H1 (cell line): ENCODE data around the gene VEPH1. TPM values are rescaled to one million over a fixed set of nuclear protein-coding genes. Genes with fewer than 3 reads are reported as not detected.

ENCODE experiments used
- CHD7 ChIP-seq: fragments of 300-600 bp; sonication (generic); IDR thresholded peaks from 2 replicates; pipeline ENCODE4 v1.7.1; 2012; ENCODE audit warnings: low read length, moderate library complexity, mild to moderate bottlenecking, inconsistent platforms; ENCODE audit not compliant: insufficient replicate concordance
- SRF ChIP-seq: IDR thresholded peaks from 2 replicates; pipeline ENCODE4 v1.6.1; 2011; ENCODE audit warnings: mild to moderate bottlenecking, low read depth, low read length, moderate library complexity
- TAF7 ChIP-seq: optimal IDR thresholded peaks from 2 replicates; pipeline ENCODE3; 2011; ENCODE audit warnings: low read depth, mild to moderate bottlenecking, inconsistent platforms, low read length, moderate library complexity, borderline replicate concordance
- polyA plus RNA-seq, 7 experiments: library from polyadenylated mRNA; depleted of rRNA in 3 of 7; stranded (reverse) in 5 of 7; unstranded in 2 of 7; fragments of >200 nt in 5 of 7; fragments of 200-250 nt in 2 of 7; gene quantifications; 1 replicate in 5 of 7; 2 replicates in 1 of 7; 4 replicates in 1 of 7; pipeline versions ENCODE4 v1.2.1 to v1.2.3, GENCODE V29; 2011 to 2013; ENCODE audit warnings: missing spikeins in 2 of 7, mixed read lengths in 2 of 7
- total RNA-seq: library from RNA; stranded (reverse); fragmentation: NEBNext Ultra II Directional; extraction: Animal tissue kit (Norgen Biotek cat#: 25700); gene quantifications from 2 replicates; pipeline ENCODE4 v1.2.1, GENCODE V29; 2021

VEPH1 gene
- total and polyA plus RNA-seq, 2 of the 8 experiments (the other 6 are each of a cell fraction or from before 2014, with no cell fraction given) = 12.0 to 18.3 TPM

- TF ChIP-seq CHD7 (no peak), TAF7 (no peak), SRF (no peak)
Observed at GRCh38 chr3:157494581-157495281, 8.5 kb downstream of the VEPH1 start (continued).
